Large intestine (tissue), 12 donors: ENCODE results near the gene GDF10. TPM values are rescaled to one million over a fixed set of nuclear protein-coding genes. Genes with fewer than 3 reads are reported as not detected.
A peak's percentile ranks its signal among the peaks of the same experiment; 100 is the strongest.

Source experiments
- DNase-seq, 2 donors: peaks; one replicate each; pipeline versions ENCODE4 v3.0.0 to v3.0.0-alpha.2; 2013
- H3K27ac ChIP-seq: one replicate; pipeline ENCODE4 v1.5.1; 2013; ENCODE audit warnings: low read length
- H3K27me3 ChIP-seq: 2 replicates; pipeline ENCODE4 v1.6.1; 2013; ENCODE audit warnings: low read length; ENCODE audit not compliant: control insufficient read depth, insufficient read depth
- H3K36me3 ChIP-seq: 2 replicates; pipeline ENCODE4 v1.6.1; 2013; ENCODE audit warnings: low read length; ENCODE audit not compliant: control insufficient read depth, insufficient read depth
- H3K4me1 ChIP-seq: one replicate; pipeline ENCODE4 v1.6.1; 2013; ENCODE audit warnings: low read length; ENCODE audit not compliant: control insufficient read depth, insufficient read depth
- H3K4me3 ChIP-seq: one replicate; pipeline ENCODE4 v1.5.1; 2013; ENCODE audit warnings: low read length
- H3K9me3 ChIP-seq: one replicate; pipeline ENCODE4 v1.6.1; 2013; ENCODE audit warnings: mild to moderate bottlenecking, low read depth, low read length, moderate library complexity; ENCODE audit not compliant: control insufficient read depth
- WGBS: methylation state at CpG from one replicate; pipeline ENCODE4 v1.1.5; 2013; ENCODE audit warnings: low lambda C conversion rate; ENCODE audit not compliant: insufficient coverage; 5-methylcytosine and 5-hydroxymethylcytosine counted together
- long read RNA-seq, 11 donors: transcript quantifications; one replicate each; lab custom pipeline, GENCODE V29; 2026
- polyA plus RNA-seq: library from polyadenylated mRNA; unstranded; fragments of 120-200 nt; gene quantifications from one replicate; pipeline ENCODE4 v1.2.1, GENCODE V29; 2013

Gene GDF10, protein sequence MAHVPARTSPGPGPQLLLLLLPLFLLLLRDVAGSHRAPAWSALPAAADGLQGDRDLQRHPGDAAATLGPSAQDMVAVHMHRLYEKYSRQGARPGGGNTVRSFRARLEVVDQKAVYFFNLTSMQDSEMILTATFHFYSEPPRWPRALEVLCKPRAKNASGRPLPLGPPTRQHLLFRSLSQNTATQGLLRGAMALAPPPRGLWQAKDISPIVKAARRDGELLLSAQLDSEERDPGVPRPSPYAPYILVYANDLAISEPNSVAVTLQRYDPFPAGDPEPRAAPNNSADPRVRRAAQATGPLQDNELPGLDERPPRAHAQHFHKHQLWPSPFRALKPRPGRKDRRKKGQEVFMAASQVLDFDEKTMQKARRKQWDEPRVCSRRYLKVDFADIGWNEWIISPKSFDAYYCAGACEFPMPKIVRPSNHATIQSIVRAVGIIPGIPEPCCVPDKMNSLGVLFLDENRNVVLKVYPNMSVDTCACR
- polyA plus RNA-seq, result 2.5 TPM
- long read RNA-seq, donor 1, result 0 reads
- long read RNA-seq, donor 2, result 0 reads
- long read RNA-seq, donor 3, result 0 reads
- long read RNA-seq, donor 4, partial matches to known transcripts, result 0 of 1 reads
- long read RNA-seq, donor 4, other reads (novel, unspliced or antisense), result 0 of 1 reads
- long read RNA-seq, donor 5, partial matches to known transcripts, result 0 of 1 reads
- long read RNA-seq, donor 5, other reads (novel, unspliced or antisense), result 0 of 1 reads
- long read RNA-seq, donor 6, partial matches to known transcripts, result 0 of 3 reads
- long read RNA-seq, donor 6, other reads (novel, unspliced or antisense), result 0 of 3 reads
- long read RNA-seq, donor 7, partial matches to known transcripts, result 0 of 2 reads
- long read RNA-seq, donor 7, other reads (novel, unspliced or antisense), result 0 of 2 reads
- long read RNA-seq, donor 8, result 0 reads
- long read RNA-seq, donor 9, result 0 reads
- long read RNA-seq, donor 10, result 0 reads
- long read RNA-seq, donor 11, result 0 reads

DNA sequence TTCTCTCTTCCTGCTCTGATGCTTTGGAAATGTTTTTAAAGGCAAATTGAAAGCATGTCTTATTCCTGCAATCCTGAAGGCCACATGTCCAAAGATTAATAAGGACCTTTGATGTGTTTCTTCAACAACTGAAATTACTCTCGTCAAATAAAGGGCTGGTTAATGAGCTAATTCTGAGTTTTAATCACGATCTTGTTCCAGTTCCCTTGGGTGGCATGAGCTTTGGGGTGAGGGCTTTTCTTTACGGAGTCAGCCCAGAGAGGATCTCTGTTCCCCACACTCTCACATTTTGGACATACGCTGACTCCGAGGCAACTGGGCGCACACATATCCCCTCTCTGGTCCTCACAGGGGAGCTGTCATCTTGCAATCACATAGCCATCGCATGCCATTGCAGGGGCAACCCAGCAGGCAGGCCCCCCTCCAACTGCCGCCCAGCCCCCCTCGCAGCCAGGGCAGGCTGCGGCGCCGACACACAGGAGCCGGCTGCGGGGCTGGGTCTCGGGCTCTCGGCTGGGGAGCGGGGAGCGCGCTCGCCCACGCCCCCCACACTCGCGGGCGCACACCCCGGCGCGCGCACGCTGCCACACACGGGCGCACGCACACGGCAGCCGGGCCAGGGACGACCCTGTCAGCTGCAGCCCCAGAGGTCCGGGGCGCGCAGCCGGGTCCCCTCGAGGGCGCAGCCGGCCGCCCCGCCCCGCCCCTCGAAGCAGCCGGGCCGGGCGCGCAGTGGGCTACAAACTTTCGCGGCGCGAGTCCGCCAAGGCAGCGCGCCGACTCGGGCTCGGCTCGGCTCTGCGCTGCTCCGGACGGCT lies at the start of gene GDF10:
Gene GDF10, plus strand, starts transcription at position 587 of the 818 bp plus-strand sequence. CDS start 455 bp downstream, outside the sequence.
- Histone ChIP-seq H3K4me3 (peak within 1 kb of the TSS; percentile 13), H3K4me1 (no peaks in the 10 kb centered on the region), H3K36me3 (no peaks in the 10 kb centered on the region), H3K27me3 (peaks cover 85% of the 10 kb centered on the region), H3K27ac (no peak within 1 kb of the TSS), H3K9me3 (no peaks in the 10 kb centered on the region)
- DNase-seq, result no peak
- WGBS, result no CpG with 5 or more reads among the region's 64 CpGs

DNA sequence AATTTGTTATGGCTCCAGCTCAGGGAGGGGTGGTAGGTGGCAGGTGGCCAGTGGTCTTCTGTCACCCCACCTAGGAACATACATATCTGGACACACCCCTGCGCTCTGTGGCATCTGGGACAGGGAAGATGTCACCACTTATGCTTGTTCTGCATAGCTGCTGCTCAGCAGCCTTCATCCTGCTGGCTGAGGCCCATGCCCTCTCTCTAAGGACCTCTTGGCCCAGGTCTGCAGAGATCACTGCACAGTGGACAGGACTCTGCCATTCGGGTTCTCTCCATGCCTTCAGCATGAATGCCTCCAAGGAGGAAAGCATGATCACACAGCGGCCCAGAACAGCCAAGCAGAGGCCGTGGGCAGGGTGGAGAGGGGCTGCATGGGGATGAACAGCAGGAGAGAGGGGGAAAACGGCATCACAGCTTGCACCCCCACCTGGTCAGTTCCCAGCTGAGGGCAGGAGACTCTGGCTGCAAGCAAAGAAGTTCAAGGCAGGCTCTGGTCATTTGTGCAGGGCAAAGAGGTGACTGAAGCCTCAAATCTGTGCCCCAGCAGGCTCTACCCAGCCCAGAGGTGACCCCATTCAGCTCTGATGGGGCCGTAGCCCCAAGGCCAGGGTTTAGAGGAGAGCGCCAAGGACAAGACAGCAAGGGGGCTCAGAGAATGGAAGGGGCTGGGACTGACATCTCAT lies 47.8 kb upstream of the GDF10 start:
- Histone ChIP-seq H3K4me1 (no peaks in the 10 kb centered on the region), H3K27ac (no peak overlapping the region), H3K4me3 (no peak overlapping the region), H3K9me3 (no peaks in the 10 kb centered on the region), H3K36me3 (no peaks in the 10 kb centered on the region), H3K27me3 (peaks cover 4% of the 10 kb centered on the region)
- no peak for DNase-seq
- WGBS, result no CpG with 5 or more reads among the region's 7 CpGs

DNA sequence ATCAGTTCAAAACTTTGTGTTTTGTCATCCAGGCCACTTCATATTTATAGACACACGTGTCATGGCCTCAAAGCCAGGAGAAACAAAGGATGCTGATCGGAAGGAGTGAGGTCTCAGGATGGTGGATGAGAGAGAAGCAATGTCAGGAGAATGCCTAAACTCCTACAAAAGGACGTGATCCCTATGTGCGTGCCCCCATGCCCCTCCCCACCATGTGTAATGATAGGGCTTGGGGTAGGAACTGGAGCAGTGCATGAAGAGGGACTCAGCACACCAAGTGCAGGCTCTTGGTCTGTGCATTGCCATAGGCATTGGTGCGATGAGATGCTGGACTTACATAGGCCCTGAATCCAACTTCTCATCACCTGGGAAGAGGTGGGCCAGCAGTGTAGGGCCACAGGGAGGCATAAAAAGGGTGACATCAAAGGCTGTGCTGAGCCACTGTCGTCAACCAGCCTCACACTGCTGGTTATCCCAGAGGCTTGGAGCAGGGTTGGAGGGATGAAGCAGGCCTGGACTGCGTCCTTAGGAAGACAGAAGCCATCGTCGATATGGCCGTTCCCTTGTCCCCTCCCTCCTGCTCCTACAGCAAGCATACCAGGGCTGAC lies 46.9 kb upstream of the GDF10 start:
- H3K9me3 ChIP-seq, result no peaks in the 10 kb centered on the region
- H3K27me3 ChIP-seq, result peaks cover 8% of the 10 kb centered on the region
- H3K4me3 ChIP-seq, result no peak overlapping the region
- no peaks in the 10 kb centered on the region for H3K4me1 ChIP-seq
- no peak overlapping the region for H3K27ac ChIP-seq
- DNase-seq, result no peak
- H3K36me3 ChIP-seq, result no peaks in the 10 kb centered on the region
- WGBS, result no CpG with 5 or more reads among the region's 10 CpGs

DNA sequence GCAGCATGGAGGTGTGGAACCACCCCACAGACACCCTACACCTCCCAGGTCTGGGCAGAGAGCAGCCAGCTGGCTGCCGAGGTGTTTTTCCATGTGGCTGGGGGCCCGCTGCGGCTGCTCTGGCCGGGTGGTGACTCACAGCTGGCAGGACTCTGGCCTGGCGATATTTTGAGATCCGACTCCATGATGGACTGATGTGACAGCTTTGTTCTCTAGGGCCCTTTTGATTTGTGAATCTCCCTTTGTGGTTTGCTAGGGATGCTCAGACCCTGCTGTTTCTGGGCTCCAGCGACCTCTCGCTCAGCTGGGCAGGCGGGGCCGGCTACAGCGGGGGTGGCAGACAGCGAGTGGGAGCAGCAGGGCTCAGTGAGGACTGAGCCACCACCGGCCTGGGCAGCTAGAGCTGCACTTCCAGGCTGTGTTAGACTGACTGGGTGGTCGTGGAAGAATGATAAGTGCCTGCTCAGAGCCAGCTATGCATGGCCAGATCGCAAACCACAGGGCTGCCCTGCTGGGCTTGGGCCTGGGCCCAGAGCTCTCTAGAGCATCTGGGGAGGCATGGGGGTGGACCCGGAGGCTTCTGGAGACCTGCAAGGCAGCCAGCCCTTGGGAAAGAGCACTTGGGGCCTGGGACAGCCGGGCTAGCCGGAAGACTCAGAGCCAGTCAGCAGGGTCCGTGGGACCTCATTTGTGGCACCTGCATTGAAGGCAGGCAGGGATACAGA lies 46.2 kb upstream of the GDF10 start:
- no peak overlapping the region for H3K4me3 ChIP-seq
- H3K36me3 ChIP-seq, result no peaks in the 10 kb centered on the region
- no peak for DNase-seq
- no peaks in the 10 kb centered on the region for H3K4me1 ChIP-seq
- H3K27me3 ChIP-seq, result peaks cover 8% of the 10 kb centered on the region
- no CpG with 5 or more reads among the region's 19 CpGs for WGBS
- H3K27ac ChIP-seq, result no peak overlapping the region
- H3K9me3 ChIP-seq, result no peaks in the 10 kb centered on the region

DNA sequence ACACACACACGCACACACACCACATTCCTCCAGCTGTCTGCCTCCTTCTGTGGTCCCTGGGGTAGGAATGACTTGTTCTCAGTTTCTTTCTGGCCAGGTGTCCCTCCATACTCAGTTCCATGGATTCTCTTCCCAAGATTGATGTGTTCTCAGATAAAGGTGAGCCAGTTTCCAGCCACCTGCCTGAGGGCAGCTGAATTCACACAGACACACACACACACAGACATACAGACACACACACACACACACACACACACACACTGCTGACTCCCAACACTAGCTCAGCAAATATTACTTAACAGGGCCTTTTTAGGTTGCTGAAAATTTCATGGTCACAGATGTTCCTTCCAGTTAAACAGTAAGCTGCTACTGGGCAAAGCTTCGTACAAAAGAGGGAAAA lies 45.4 kb upstream of the GDF10 start:
- 83% methylated on average over 1 of the region's 2 CpGs for WGBS
- no peak for DNase-seq
- Histone ChIP-seq H3K9me3 (no peaks in the 10 kb centered on the region), H3K27ac (no peak overlapping the region), H3K4me1 (no peaks in the 10 kb centered on the region), H3K4me3 (no peak overlapping the region), H3K27me3 (peaks cover 10% of the 10 kb centered on the region), H3K36me3 (no peaks in the 10 kb centered on the region)

DNA sequence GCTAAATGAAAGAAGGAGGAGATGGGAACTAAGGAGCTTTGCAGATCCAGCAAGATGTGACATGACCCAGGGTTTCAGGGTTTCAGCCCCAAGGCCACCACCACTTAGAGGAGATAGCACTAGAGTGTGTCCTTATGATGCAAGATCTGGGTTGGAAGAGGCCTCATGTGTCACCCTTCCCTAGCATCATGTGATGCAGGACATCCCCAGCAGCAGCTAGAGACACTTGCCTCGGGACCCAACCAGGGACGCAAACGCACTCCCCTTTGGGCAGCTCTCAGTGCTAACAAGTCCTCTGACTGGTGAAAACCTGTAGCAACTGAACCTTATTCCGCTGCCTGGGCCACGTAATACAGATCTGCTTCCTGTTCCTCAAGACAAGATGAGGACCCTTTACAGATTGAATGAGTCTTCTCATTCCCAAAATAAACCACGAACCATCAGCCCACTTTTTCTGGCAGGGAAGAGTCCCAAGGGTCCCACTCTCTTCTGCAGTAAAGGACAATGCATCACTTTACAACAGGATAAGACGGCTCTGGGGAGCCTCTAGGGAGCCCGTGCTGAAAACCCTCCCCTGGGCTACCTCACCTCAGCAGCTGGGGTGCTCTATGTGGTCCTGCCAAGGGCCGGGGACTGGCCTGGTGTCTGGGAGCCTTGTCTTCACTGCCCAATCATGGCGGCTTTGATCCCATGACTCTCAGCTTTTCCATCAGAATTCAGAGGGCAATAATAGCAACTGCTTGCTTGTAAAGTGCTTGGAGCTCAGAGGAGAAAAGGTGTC lies 44.8 kb upstream of the GDF10 start:
- no peaks in the 10 kb centered on the region for H3K4me1 ChIP-seq
- H3K9me3 ChIP-seq, result no peaks in the 10 kb centered on the region
- no peak overlapping the region for H3K4me3 ChIP-seq
- WGBS, result no CpG with 5 or more reads among the region's 10 CpGs
- H3K27me3 ChIP-seq, result peaks cover 14% of the 10 kb centered on the region
- DNase-seq, result no peak
- H3K36me3 ChIP-seq, result no peaks in the 10 kb centered on the region
- no peak overlapping the region for H3K27ac ChIP-seq

DNA sequence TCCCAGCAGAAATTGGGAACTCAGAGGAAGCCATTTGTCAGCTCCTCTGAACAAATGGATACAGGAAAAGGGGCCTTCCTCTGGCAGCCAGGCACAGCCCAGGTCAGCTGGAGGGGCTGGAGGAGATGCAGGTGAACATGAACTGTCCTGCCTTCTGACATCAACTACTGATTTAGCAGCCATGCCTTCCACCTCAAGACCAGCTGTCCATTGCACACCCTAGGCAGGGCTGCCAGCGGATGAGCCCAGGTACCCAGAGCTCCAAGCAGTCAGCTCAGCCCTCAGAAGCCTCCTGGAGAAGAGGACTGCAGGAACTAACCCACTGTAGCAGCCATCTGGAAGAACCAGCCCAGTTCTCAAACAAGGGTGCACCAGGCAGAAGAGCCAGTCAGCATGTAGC lies 44.1 kb upstream of the GDF10 start:
- H3K4me3 ChIP-seq, result no peak overlapping the region

DNA sequence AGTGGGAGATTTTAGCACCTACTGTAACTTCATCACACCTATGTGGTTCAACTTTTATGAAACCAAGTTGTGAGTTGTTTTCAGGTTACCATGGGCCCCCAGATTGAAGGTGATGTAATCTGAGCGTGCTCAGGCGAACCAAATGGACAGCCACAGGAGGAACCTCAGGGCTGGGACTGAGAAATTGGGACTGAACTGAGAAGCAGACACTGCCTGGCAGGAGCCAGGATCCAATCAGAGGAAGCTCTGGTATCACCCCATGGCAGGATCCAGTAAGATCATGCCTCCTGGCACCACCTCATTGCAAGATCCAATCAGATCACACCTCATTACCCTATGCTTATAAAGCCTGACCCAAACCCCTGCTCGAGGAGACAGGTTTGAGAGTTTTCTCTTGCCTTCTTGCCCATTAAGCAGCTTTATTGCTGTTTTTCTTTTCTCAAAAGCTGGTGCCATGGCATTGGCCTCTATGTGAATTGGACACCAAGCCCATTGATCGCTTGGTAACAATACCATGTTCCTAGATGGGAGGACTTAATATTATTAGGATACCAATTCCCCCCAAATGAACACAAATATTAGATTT lies 43.2 kb upstream of the GDF10 start:
- DNase-seq, result no peak
- no peaks in the 10 kb centered on the region for H3K9me3 ChIP-seq
- peaks cover 19% of the 10 kb centered on the region for H3K27me3 ChIP-seq
- no peak overlapping the region for H3K27ac ChIP-seq
- no peaks in the 10 kb centered on the region for H3K36me3 ChIP-seq
- H3K4me3 ChIP-seq, result no peak overlapping the region
- no CpG with 5 or more reads among the region's 4 CpGs for WGBS
- no peaks in the 10 kb centered on the region for H3K4me1 ChIP-seq

More for the DNA sequence above, 44.1 kb upstream of the GDF10 start:
- no peaks in the 10 kb centered on the region for H3K9me3 ChIP-seq
- peaks cover 17% of the 10 kb centered on the region for H3K27me3 ChIP-seq
- no peaks in the 10 kb centered on the region for H3K4me1 ChIP-seq
- DNase-seq, result no peak
- H3K36me3 ChIP-seq, result no peaks in the 10 kb centered on the region
- WGBS, result no CpG with 5 or more reads among the region's 1 CpG
- no peak overlapping the region for H3K27ac ChIP-seq
